GM12878 (cell line): Measurements from ENCODE around the gene NHLRC4. TPM values are rescaled to one million over a fixed set of nuclear protein-coding genes. Genes with fewer than 3 reads are reported as not detected.

Experiments used
- CBX3 ChIP-seq: fragments of 200-600 bp; sonication (generic); IDR thresholded peaks from 2 replicates; pipeline ENCODE4 v1.6.1; 2016; ENCODE audit warnings: low read depth, borderline replicate concordance
- CTCF ChIP-seq, 3 experiments: IDR thresholded peaks in 2 of 3; conservative IDR thresholded peaks in 1 of 3; 2 replicates each; pipeline ENCODE4 v1.5.1; 2011; ENCODE audit warnings: low read depth in 3 of 3, low read length in 3 of 3, mild to moderate bottlenecking in 3 of 3, control low read depth in 2 of 3, moderate library complexity in 2 of 3, inconsistent platforms in 1 of 3, mixed read lengths in 1 of 3; ENCODE audit not compliant: control insufficient read depth in 2 of 3, insufficient read depth in 1 of 3; ENCODE audit errors: extremely low read depth in 1 of 3
- CUX1 ChIP-seq: IDR thresholded peaks from 2 replicates; pipeline ENCODE4 v1.6.1; 2012; ENCODE audit warnings: improper control_type of control experiment, low read depth, low read length; ENCODE audit not compliant: insufficient replicate concordance
- E4F1 ChIP-seq: fragments of 450-650 bp; IDR thresholded peaks from 2 replicates; pipeline ENCODE4 v1.6.1; 2018; ENCODE audit warnings: borderline replicate concordance, mild to moderate bottlenecking; ENCODE audit not compliant: partially characterized antibody
- NR2F1 ChIP-seq: fragments of 450-650 bp; conservative IDR thresholded peaks from 2 replicates; pipeline ENCODE4 v1.6.1; 2017; ENCODE audit warnings: mild to moderate bottlenecking
- SREBF1 ChIP-seq: IDR thresholded peaks from 2 replicates; pipeline ENCODE4 v1.6.1; 2012; ENCODE audit warnings: mild to moderate bottlenecking, low read length
- SUZ12 ChIP-seq: fragments of 200-600 bp; sonication (generic); IDR thresholded peaks from one replicate; pipeline ENCODE4 v1.6.1; 2018; ENCODE audit warnings: antibody characterized with exemption, mild to moderate bottlenecking; ENCODE audit not compliant: unreplicated experiment
- TCF3 ChIP-seq: IDR thresholded peaks from 2 replicates; pipeline ENCODE4 v1.6.1; 2012; ENCODE audit warnings: low read depth, mild to moderate bottlenecking, low read length, borderline replicate concordance; ENCODE audit not compliant: insufficient read depth
- YY1 ChIP-seq: IDR thresholded peaks from 2 replicates; pipeline ENCODE4 v1.6.1; 2011; ENCODE audit warnings: low read depth, mild to moderate bottlenecking, low read length
- ZBTB4 ChIP-seq: fragments of 450-650 bp; formaldehyde crosslinking; IDR thresholded peaks from 2 replicates; pipeline ENCODE4 v1.4.0; 2022; ENCODE audit warnings: mild to moderate bottlenecking, moderate library complexity
- ZNF687 ChIP-seq: fragments of 450-650 bp; IDR thresholded peaks from 2 replicates; pipeline ENCODE4 v1.6.1; 2017; ENCODE audit warnings: mild to moderate bottlenecking, moderate library complexity
- polyA plus RNA-seq, 11 experiments: library from polyadenylated mRNA; depleted of rRNA in 4 of 11; unstranded in 6 of 11; stranded (reverse) in 5 of 11; fragments of >200 nt; fragmentation: Nextera tagmentation in 4 of 11; fragmentation: Illumina TruSeq in 1 of 11; extraction: Ambion mirVana in 4 of 11; extraction: Trizol in 1 of 11; gene quantifications; 1 replicate in 1 of 11; 2 replicates in 10 of 11; pipeline versions ENCODE4 v1.2.1 to v1.2.3, GENCODE V29; 2011 to 2016; ENCODE audit warnings: inconsistent platforms in 2 of 11, missing spikeins in 2 of 11, low read depth in 1 of 11
- total RNA-seq, 4 experiments: library from RNA; depleted of rRNA in 3 of 4; stranded (reverse); fragments of >200 nt in 3 of 4; fragmentation: Illumina TruSeq in 1 of 4; extraction: Trizol in 1 of 4; gene quantifications; 2 replicates each; pipeline versions ENCODE4 v1.2.1 to v1.2.3, GENCODE V29; 2013 to 2021

NHLRC4 gene
- total and polyA plus RNA-seq, 10 of the 15 experiments (the other 5 are each of a cell fraction or from before 2014, with no cell fraction given), result 0.07 to 1.1 (median 0.57) TPM; not detected in 3

- TF ChIP-seq CUX1 (no peak), CTCF (IDR thresholded peaks at IDR 0.05 in 2 of 3, conservative IDR thresholded peaks at IDR 0.05 in 1 of 3; ENCODE audit: control insufficient read depth in 2 of 3, extremely low read depth in 1 of 3, insufficient read depth in 1 of 3, low read depth in 3 of 3, low read length in 3 of 3) (peak in 2 of 3 experiments; percentile 8 to 21; a peak in 1 of 6 replicates), YY1 (0 out of 2 replicates have a peak, but pooled peaks have one; percentile 31), SREBF1 (peak; percentile 55; the same call in 1 of the 2 replicates), SUZ12 (no peak), E4F1 (peak; percentile 20), CBX3 (no peak), ZBTB4 (CRISPR knock-in tag) (no peak), NR2F1 (no peak), ZNF687 (no peak), TCF3 (no peak)
These were observed 22.9 kb downstream of the NHLRC4 start, which contains the start of gene RAB40C (continued) for GRCh38 chr16:589658-590187.
